ENCODE results near the gene TFB2M.

Gene TFB2M

DNA sequence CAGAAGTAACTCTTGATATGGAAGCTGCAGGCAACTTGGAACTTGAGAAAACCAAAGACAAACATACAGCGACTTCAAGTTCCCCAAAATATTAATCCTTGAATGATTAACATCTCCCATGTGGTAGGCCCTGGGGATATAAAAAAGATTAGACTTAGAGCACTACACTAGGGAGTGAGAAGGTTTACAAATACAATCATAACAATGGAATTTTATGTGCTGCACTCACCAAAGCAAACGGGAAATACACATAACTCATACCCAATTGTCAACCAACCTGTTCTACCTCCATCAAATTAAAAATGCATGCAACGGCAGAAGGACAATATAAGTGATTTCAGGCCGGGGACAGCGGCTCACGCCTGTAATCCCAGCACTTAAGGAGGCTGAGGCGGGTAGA, 62.7 kb downstream of the TFB2M start:
- no peak for TF ChIP-seq ZNF274 (IDR thresholded peaks at IDR 0.05; ENCODE audit: low read depth, low read length)
- no peak overlapping the region for H3K4me3 ChIP-seq (ENCODE audit: low read length)

DNA sequence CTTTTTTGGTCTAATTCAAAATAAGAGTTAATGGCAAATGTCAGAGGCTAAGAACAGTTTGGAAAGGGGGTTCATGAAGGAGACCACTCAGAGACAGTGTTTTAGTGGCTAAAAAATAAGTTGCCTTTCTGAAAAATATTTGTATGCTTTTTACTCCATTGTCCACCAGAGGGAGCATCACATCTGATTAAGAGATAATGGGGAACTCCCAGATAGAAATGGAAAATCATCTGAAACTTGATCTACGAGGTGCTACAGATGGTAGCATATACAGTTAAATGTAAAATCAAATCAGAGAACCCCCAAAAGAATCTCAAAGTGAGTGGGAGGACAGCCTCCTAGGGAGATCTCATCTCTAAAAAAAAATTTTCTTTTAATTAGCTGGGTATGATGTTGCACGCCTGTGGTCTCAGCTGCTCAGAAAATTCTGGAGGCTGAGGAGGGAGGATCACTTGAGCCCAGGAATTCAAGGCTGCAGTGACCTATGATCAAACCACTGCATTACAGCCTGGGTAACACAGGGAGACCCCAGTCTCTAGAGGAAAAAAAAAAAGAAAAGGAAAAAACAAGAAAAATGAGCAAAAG, 68.6 kb downstream of the TFB2M start:
- no peak for TF ChIP-seq ZNF274 (IDR thresholded peaks at IDR 0.05; ENCODE audit: low read depth, low read length)
- H3K4me3 ChIP-seq (ENCODE audit: low read length) = no peak overlapping the region

DNA sequence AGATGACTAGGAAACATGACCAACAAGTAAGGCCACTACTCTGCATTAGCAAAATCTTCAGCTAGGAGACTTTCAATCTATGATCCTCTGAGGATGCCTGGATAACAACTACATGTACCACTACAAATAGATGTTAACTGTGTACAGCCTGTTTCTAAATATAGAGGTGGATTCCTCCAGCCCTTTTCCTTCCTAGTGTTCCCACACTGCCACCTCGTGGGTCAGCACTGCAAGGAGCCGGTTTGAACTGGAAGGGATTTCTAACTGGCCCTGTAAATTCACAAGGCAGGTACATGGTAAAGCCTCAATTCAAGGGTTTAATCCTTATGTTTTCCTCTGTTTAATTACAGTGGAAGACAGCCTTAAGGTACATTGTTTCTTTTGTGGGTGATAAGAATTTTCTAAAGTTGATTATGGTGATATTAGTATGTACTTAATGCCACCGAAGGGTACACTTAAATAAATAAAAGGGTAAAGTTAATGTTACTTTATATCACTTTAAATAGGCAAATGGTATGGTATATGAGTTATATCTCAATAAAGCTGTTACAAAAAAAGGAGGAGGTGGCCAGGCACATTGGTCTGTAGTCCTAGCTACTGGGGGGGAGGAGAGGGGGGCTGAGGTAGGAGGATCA, 73.3 kb downstream of the TFB2M start:
- TF ChIP-seq ZNF274 (IDR thresholded peaks at IDR 0.05; ENCODE audit: low read depth, low read length) = no peak

DNA sequence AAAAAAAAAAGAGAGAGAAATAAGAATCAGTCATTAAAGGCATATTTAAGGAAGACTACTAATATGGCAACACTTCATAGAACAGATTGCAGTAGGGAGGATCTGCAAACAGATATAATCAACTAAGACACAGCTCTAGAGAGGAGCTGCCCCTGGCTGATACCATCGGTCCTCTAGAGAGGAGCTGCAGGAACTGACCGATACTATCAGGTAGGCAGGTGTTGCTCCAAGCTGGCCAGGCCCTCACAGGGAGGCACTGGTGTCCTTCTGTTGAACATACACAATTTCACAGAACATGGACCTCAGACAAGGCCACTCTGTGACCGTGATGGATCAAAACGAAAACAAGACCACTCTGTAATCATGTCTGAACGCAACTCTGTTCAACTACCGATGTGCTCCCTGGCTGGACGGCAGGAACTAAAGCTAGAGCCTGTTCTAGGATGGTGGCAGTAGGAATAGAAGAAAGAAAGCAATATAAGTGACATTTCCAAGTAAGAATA, 74.5 kb downstream of the TFB2M start:
- TF ChIP-seq ZNF274 (IDR thresholded peaks at IDR 0.05; ENCODE audit: low read depth, low read length) = no peak
- H3K4me3 ChIP-seq (ENCODE audit: low read length) = no peak overlapping the region

More for the DNA sequence above, 73.3 kb downstream of the TFB2M start:
- H3K4me3 ChIP-seq (ENCODE audit: low read length) = no peak overlapping the region

Data from GM08714 (cell line).